GM18909 (cell line): ENCODE measurements around the gene DCAF17.

Experiments used
- ATAC-seq: cut with Tn5 transposase; IDR thresholded peaks from one replicate; pipeline ENCODE4 v1.9.1; 2021; ENCODE audit warnings: mild to moderate bottlenecking; ENCODE audit not compliant: unreplicated experiment, poor library complexity

The DCAF17 gene

DNA sequence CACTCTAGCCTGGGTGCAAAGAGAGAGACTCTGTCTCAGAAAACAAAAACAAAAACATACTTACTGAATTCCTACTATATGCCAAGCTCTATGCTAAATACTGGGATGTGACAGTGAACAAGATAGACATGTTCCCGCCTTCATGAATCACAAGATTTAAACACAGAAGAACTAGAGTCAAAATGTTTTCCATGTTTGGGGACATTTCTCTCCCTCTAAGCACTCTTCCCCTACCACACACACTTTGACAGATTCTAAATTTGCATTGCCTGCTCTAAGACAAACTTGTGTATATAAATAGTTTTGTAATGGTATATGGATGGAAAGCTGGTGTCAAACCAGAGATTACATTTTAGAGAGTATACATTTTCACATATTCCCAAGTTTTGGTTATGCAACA, 99.3 kb downstream of the DCAF17 start:
- ATAC-seq: no peak
